Measurements from ENCODE around the gene RUNX1. TPM values are rescaled to one million over a fixed set of nuclear protein-coding genes. Genes with fewer than 3 reads are reported as not detected.

RUNX1 gene
- total and polyA plus RNA-seq, 4 donors = 23.3 to 100 (median 33.4) TPM

DNA sequence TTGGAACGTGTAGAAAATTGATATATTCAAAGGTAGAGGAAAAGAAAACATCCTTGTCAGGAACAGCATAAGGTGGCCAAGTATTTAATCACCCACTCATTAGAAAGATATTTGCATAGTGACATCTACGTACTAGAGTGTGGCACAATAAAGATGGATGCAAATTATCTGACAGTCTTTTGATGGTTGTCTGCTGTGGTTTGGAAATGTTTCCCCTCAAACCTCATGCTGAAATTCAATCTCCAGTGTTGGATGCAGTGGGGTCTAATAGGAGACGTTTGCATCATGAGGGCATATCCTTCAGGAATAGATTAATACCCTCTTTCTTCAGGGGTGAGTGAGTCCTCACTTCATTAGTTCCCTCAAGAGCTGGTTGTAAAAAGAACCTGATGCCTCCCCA is 34.1 kb upstream of the RUNX1 start:
- 73 to 93% methylated on average over 3 of the region's 3 CpGs for WGBS, 2 donors
- H3K27me3 ChIP-seq (ENCODE audit: control insufficient read depth in 3 of 3, insufficient read depth in 3 of 3, low read length in 2 of 3) = no peaks in the 10 kb centered on the region

DNA sequence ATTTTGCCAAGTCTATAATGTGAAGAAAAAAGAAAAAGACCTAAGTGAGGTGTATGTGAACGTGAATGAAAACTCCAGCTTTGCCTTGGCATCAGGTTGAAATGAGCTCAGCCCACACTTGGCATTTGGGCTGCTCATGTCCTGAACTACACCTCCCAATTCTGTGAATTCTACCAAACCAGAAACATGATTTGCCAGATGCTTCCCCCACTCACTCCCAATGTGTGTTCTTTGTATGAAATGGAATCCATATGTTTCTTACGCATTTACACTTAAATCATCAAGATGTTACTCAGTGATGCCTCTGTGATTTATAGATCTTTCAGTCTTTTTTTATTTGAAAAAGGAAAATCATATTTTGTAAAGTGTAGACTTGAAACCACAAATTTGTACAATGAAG is 32.8 kb upstream of the RUNX1 start:
- Histone ChIP-seq H3K9me3 (ENCODE audit: control insufficient read depth in 4 of 4, insufficient read depth in 3 of 4, low read length in 3 of 4) (no peaks in the 10 kb centered on the region), H3K9ac (ENCODE audit: insufficient read depth in 1 of 2, low read length in 2 of 2) (no peak overlapping the region), H3K27ac (ENCODE audit: low read depth in 1 of 2, low read length in 1 of 2) (no peak overlapping the region), H3K27me3 (ENCODE audit: control insufficient read depth in 3 of 3, insufficient read depth in 3 of 3, low read length in 2 of 3) (no peaks in the 10 kb centered on the region), H3K4me1 (ENCODE audit: control insufficient read depth in 5 of 5, insufficient read depth in 5 of 5, low read length in 5 of 5) (no peaks in the 10 kb centered on the region), H3K4me3 (no peak overlapping the region), H3K36me3 (ENCODE audit: control insufficient read depth in 4 of 4, insufficient read depth in 4 of 4, low read length in 4 of 4) (no peaks in the 10 kb centered on the region)
- ATAC-seq (ENCODE audit: insufficient read depth, low FRiP score) = no peak
- WGBS, 2 donors = 89 to 99% methylated on average over 2 of the region's 2 CpGs
- DNase-seq = no peak
- no peak for TF ChIP-seq CTCF (IDR thresholded peaks at IDR 0.05; ENCODE audit: control extremely low read depth, extremely low read depth)

More for the DNA sequence above, 34.1 kb upstream of the RUNX1 start:
- Histone ChIP-seq H3K9ac (ENCODE audit: insufficient read depth in 1 of 2, low read length in 2 of 2) (no peak overlapping the region), H3K4me1 (ENCODE audit: control insufficient read depth in 5 of 5, insufficient read depth in 5 of 5, low read length in 5 of 5) (no peaks in the 10 kb centered on the region), H3K27ac (ENCODE audit: low read depth in 1 of 2, low read length in 1 of 2) (no peak overlapping the region), H3K4me3 (no peak overlapping the region), H3K36me3 (ENCODE audit: control insufficient read depth in 4 of 4, insufficient read depth in 4 of 4, low read length in 4 of 4) (no peaks in the 10 kb centered on the region), H3K9me3 (ENCODE audit: control insufficient read depth in 4 of 4, insufficient read depth in 3 of 4, low read length in 3 of 4) (no peaks in the 10 kb centered on the region)
- TF ChIP-seq CTCF (IDR thresholded peaks at IDR 0.05; ENCODE audit: control extremely low read depth, extremely low read depth) = no peak
- DNase-seq = no peak
- no peak for ATAC-seq (ENCODE audit: insufficient read depth, low FRiP score)

DNA sequence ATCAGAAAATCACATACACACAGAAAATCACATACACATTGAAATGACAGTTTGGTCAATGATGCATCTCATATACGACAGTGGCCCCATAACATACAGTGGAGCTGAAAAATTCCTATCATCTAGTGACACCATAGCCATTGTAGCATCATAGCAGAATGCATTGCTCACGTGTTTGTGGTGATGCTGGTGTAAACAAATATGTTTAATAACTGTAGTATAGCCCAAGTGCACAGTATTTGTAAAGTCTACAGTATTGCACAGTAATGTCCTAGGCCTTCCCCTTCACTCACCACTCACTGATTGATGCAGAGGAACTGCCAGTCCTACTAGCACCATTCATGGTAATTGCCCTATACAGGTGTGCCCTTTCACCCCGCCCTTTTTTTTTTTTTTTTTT is 30.1 kb upstream of the RUNX1 start:
- ATAC-seq (ENCODE audit: insufficient read depth, low FRiP score) = no peak
- WGBS, 2 donors = 92 to 95% methylated on average over 2 to 3 of the region's 3 CpGs

More for the DNA sequence above, 30.1 kb upstream of the RUNX1 start:
- no peak overlapping the region for H3K9ac ChIP-seq (ENCODE audit: insufficient read depth in 1 of 2, low read length in 2 of 2)
- no peaks in the 10 kb centered on the region for H3K36me3 ChIP-seq (ENCODE audit: control insufficient read depth in 4 of 4, insufficient read depth in 4 of 4, low read length in 4 of 4)
- H3K9me3 ChIP-seq (ENCODE audit: control insufficient read depth in 4 of 4, insufficient read depth in 3 of 4, low read length in 3 of 4) = peaks cover 0 to 3% (median 1%) of the 10 kb centered on the region in 4 donors
- H3K4me3 ChIP-seq = no peak overlapping the region
- no peak overlapping the region for H3K27ac ChIP-seq (ENCODE audit: low read depth in 1 of 2, low read length in 1 of 2)
- no peaks in the 10 kb centered on the region for H3K4me1 ChIP-seq (ENCODE audit: control insufficient read depth in 5 of 5, insufficient read depth in 5 of 5, low read length in 5 of 5)
- DNase-seq = no peak
- no peak for TF ChIP-seq CTCF (IDR thresholded peaks at IDR 0.05; ENCODE audit: control extremely low read depth, extremely low read depth)
- H3K27me3 ChIP-seq (ENCODE audit: control insufficient read depth in 3 of 3, insufficient read depth in 3 of 3, low read length in 2 of 3) = no peaks in the 10 kb centered on the region

Data from lung (tissue), 12 donors.